ENCODE data around the gene CRY2.

GRCh38 chr11:45850446-45850845, 3.2 kb downstream of the CRY2 start:
- TF ChIP-seq CTCF (IDR thresholded peaks at IDR 0.05) (no peak), POLR2AphosphoS5 (IDR thresholded peaks at IDR 0.05) (no peak), EP300 (IDR thresholded peaks at IDR 0.05) (no peak), POLR2A (IDR thresholded peaks at IDR 0.05) (no peak)
